HG02759 (cell line): ENCODE measurements around the gene MDM1.

Source experiments
- ATAC-seq: cut with Tn5 transposase; IDR thresholded peaks from one replicate; pipeline ENCODE4 v1.9.1; 2021; ENCODE audit warnings: mild to moderate bottlenecking, moderate library complexity; ENCODE audit not compliant: unreplicated experiment

MDM1 gene

DNA sequence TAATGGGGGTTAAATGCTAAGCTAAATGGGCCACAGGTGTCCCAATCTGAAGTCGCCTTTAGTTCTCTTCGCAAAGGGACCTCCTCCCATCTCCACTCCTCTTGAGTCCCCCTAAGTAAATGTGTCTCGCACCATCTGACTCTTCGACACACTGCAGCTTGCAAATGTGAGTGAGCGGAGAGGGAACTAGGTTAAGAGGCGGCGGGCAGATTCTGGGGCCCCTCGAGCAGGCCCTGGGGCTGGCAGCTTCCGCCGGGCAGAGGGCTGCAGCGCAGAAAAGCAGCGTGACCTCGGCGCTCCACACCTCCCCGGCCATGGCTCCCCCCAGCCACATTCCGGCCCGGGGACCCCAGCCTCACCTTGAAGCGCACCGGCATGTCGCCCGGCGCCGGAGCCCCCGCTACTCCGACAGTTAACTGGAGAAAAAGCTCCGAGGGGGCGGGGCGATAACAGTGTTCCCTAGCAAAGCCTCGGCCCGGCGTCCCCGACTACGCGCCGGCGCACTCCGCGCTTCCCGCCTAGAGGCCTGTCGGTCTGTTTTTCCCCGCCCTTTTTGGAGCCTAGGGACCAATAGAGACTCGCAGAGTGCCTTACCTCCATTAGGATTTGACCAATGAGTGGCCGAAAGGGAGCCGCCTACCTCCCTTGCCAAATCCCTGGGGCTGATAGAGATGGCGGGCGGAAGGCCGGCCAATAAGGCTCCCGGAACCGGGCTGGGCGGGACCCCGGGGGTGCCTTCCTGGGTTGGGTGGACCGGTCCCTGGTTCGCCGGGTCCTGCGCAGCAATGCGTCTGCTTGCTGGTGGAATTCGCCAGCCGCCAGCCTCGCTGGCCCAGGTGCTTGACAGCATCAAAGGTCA, at the start of gene MDM1:
MDM1 (minus strand) TSS at position 494 of the 859 bp plus-strand sequence; CDS start at position 377, 117 bp downstream.
- ATAC-seq: peak; percentile 98

GRCh38 chr12:68381476-68382219, 49.5 kb upstream of the MDM1 start:
- ATAC-seq: no peak

DNA sequence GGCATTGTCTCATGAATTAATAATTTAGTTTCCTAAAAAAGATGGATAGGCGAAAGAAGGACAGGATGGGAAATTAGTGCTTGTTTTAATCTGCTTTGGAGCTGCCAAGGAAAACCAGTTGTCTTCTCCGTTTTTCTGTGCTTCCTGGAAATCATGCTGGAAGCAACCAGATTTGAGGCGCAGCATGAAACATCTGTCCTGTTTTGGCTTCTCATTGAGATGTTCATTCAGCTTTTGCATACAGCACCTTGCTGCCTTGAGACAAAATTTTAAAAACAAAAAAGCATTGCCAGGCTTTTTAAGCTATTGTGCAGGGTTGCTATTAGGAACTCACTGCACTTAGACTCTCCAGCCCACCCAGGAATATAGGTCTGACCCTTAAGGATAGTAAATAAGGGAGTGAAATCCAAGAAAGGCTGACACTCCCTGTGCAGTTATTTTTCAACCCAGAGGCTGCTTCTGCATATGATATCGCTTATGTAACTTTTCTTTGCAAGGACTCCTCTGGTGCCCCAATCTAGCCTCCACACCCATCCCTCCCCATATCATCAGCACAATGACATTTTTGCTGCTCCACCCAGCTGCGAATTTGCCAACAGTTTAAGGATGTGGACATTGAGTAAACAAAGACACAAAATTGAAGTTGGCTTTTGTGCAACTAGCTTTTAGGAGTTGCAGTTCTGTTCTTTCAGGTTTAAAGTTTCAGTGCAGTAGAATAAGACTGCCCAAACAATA, 46.9 kb upstream of the MDM1 start:
- no peak for ATAC-seq

DNA sequence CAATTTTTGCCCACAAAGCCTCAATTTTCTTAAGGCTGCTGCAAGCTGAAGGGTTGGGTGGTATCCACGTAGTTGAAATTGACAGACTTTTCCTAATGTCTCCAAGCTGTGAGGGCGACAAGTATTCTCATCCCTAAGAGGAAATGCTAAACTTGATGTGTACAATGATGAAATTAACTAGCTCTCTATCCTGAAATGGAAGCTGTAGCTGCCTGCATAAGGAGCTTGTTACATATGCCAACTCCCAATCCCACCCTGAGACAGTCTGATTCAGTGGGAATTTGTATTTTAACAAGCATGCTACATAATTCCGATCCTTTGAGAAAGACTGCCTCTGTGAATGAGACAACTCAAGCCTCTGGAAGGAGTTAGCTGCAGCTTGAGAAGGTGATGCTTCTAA, 45.7 kb upstream of the MDM1 start:
- ATAC-seq: no peak

DNA sequence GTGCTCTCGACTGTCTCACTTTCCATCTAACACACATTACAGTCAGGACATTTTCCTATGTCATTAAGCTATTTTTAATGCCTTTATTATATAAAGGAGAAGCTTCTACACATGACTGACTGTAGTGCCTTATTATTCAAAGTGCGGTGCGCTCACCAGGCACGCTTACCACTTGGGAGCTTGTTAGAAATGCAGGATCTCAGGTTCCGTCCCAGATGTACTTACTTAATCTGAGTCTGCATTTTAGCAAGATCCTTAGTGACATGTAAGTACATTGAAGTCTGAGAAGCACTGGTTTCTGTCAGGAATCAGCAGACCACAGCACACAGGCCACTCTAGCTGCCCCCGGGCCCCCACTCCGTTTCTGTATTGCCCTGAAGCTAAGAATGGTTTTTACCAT, 44.7 kb upstream of the MDM1 start:
- no peak for ATAC-seq

- ATAC-seq: no peak
Observed at GRCh38 chr12:68375756-68376695, 43.9 kb upstream of the MDM1 start.

- peak; percentile 94 for ATAC-seq
Observed at GRCh38 chr12:68374307-68374982, 42.3 kb upstream of the MDM1 start.

- ATAC-seq: no peak
Observed at GRCh38 chr12:68370667-68371066, 38.5 kb upstream of the MDM1 start.

DNA sequence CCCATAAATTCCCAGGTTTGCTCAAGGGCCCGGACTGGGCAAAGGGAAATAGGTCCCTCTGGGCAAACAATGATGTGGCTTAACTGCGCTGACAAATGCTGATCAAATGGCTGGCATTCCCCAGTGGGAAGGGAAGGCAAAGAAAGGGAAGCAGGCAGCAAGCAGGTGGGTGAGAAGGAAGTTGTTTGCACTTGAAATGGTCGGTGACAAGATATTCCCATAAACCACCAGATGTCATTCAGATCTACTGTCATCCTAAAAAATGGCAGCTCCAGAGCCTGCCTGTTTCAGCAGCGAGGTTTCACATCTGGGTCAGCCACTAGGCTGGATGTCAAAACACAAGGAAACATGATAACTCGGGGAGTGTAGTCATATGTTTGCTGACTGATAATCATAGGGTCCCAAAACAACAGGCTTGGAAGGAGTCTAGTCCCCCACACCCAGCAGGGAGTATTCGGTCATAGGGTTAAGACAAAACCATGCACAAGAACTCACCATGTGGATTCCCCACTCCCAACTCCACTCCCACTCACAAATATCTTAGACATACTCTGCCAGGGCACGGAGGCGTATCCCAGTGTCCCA, 37.9 kb upstream of the MDM1 start:
- no peak for ATAC-seq

GRCh38 chr12:68368327-68368726, 36.2 kb upstream of the MDM1 start:
- no peak for ATAC-seq

- no peak for ATAC-seq
Observed at GRCh38 chr12:68367903-68368302, 35.7 kb upstream of the MDM1 start.

- ATAC-seq: no peak
Observed at GRCh38 chr12:68367116-68367515, 35.0 kb upstream of the MDM1 start.

- ATAC-seq: peak; percentile 91
Observed at GRCh38 chr12:68364893-68365725, 32.9 kb upstream of the MDM1 start.

DNA sequence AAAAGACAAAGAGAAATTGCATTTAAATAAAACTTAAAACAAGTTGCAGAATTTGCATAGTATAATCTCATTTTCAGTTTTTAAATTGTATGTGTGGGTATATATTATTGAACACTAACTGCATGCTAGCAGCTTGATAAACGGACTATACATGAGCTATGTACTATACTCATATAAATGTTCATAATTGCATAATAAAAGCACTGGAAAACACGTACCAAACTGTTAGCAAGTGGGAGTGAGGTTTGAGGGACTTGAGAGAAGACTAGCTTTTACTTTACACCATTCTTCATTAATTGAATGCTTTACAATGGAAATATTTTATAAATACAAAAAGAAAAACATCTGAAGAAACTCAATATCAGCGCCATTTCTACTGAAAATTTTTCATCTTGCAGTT, 32.2 kb upstream of the MDM1 start:
- no peak for ATAC-seq

- ATAC-seq: no peak
Observed at GRCh38 chr12:68361953-68362352, 29.8 kb upstream of the MDM1 start.

- peak; percentile 16 for ATAC-seq
Observed at GRCh38 chr12:68359674-68360073, 27.5 kb upstream of the MDM1 start.

GRCh38 chr12:68358532-68359485, 26.6 kb upstream of the MDM1 start:
- peak; percentile 82 for ATAC-seq
